Memory B cell (primary cell): ENCODE data around the gene GNAS.

Source experiments
- ATAC-seq: fragments of 150-1000 bp; cut with Tn5 transposase; 2 replicates; pipeline ENCODE4 v1.10.0; 2021; ENCODE audit warnings: low read depth, mild to moderate bottlenecking, moderate library complexity
- DNase-seq, 2 donors: peaks; one replicate each; pipeline ENCODE4 v3.0.0; 2022; ENCODE audit warnings: low spot score in 2 of 2
- H3K27ac Mint-ChIP-seq: one replicate; pipeline ENCODE4 v1.8.0; 2022; ENCODE audit warnings: mild to moderate bottlenecking, moderate library complexity, mixed read lengths
- H3K27me3 Mint-ChIP-seq: one replicate; pipeline ENCODE4 v1.8.0; 2022; ENCODE audit warnings: mixed read lengths
- H3K36me3 Mint-ChIP-seq: one replicate; pipeline ENCODE4 v1.8.0; 2022; ENCODE audit warnings: mild to moderate bottlenecking, mixed read lengths
- H3K4me1 Mint-ChIP-seq: one replicate; pipeline ENCODE4 v1.8.0; 2022; ENCODE audit warnings: mixed read lengths
- H3K4me3 Mint-ChIP-seq: one replicate; pipeline ENCODE4 v1.8.0; 2022; ENCODE audit warnings: mild to moderate bottlenecking, moderate library complexity, mixed read lengths
- H3K9me3 Mint-ChIP-seq: one replicate; pipeline ENCODE4 v1.8.0; 2022; ENCODE audit warnings: mixed read lengths

GNAS gene

GRCh38 chr20:58874469-58874868 is 22.0 kb downstream of the GNAS start:
- H3K36me3 Mint-ChIP-seq, result no peaks in the 10 kb centered on the region
- no peak overlapping the region for H3K27ac Mint-ChIP-seq

GRCh38 chr20:58875111-58875510 is 22.6 kb downstream of the GNAS start:
- Mint-ChIP-seq H3K27ac (no peak overlapping the region), H3K4me1 (peaks cover 4% of the 10 kb centered on the region), H3K9me3 (no peaks in the 10 kb centered on the region), H3K36me3 (no peaks in the 10 kb centered on the region), H3K27me3 (no peaks in the 10 kb centered on the region), H3K4me3 (no peak overlapping the region)
- DNase-seq (no peak), ATAC-seq (no peak)

More at GRCh38 chr20:58874469-58874868, 22.0 kb downstream of the GNAS start:
- Mint-ChIP-seq H3K27me3 (no peaks in the 10 kb centered on the region), H3K4me1 (peaks cover 4% of the 10 kb centered on the region), H3K9me3 (no peaks in the 10 kb centered on the region), H3K4me3 (no peak overlapping the region)
- ATAC-seq, result no peak
- DNase-seq, result no peak

- Mint-ChIP-seq H3K9me3 (no peaks in the 10 kb centered on the region), H3K27me3 (no peaks in the 10 kb centered on the region), H3K36me3 (no peaks in the 10 kb centered on the region), H3K4me3 (no peak overlapping the region), H3K4me1 (peaks cover 2% of the 10 kb centered on the region), H3K27ac (no peak overlapping the region)
- ATAC-seq (no peak), DNase-seq (no peak)
Observed at GRCh38 chr20:58875541-58876134, 23.1 kb downstream of the GNAS start.

- H3K4me3 Mint-ChIP-seq, result no peak overlapping the region
- DNase-seq, result no peak
- H3K4me1 Mint-ChIP-seq, result peaks cover 2% of the 10 kb centered on the region
- no peaks in the 10 kb centered on the region for H3K36me3 Mint-ChIP-seq
- no peaks in the 10 kb centered on the region for H3K9me3 Mint-ChIP-seq
- no peak for ATAC-seq
- H3K27me3 Mint-ChIP-seq, result no peaks in the 10 kb centered on the region
- H3K27ac Mint-ChIP-seq, result no peak overlapping the region
Observed at GRCh38 chr20:58876437-58876836, 23.9 kb downstream of the GNAS start.

GRCh38 chr20:58877050-58877975 is 24.8 kb downstream of the GNAS start:
- ATAC-seq (no peak), DNase-seq (no peak)
- H3K27me3 Mint-ChIP-seq, result no peaks in the 10 kb centered on the region
- H3K36me3 Mint-ChIP-seq, result no peaks in the 10 kb centered on the region
- no peak overlapping the region for H3K27ac Mint-ChIP-seq
- H3K4me3 Mint-ChIP-seq, result no peak overlapping the region
- peaks cover 2% of the 10 kb centered on the region for H3K4me1 Mint-ChIP-seq
- H3K9me3 Mint-ChIP-seq, result no peaks in the 10 kb centered on the region

GRCh38 chr20:58877976-58878360 is 25.5 kb downstream of the GNAS start:
- Mint-ChIP-seq H3K27ac (no peak overlapping the region), H3K4me3 (no peak overlapping the region), H3K36me3 (no peaks in the 10 kb centered on the region), H3K9me3 (no peaks in the 10 kb centered on the region), H3K4me1 (peaks cover 2% of the 10 kb centered on the region), H3K27me3 (no peaks in the 10 kb centered on the region)
- DNase-seq, result no peak
- ATAC-seq, result no peak

GRCh38 chr20:58878399-58878798 is 25.9 kb downstream of the GNAS start:
- peaks cover 2% of the 10 kb centered on the region for H3K4me1 Mint-ChIP-seq
- H3K36me3 Mint-ChIP-seq, result no peaks in the 10 kb centered on the region
- H3K4me3 Mint-ChIP-seq, result no peak overlapping the region
- H3K9me3 Mint-ChIP-seq, result no peaks in the 10 kb centered on the region
- DNase-seq, result no peak
- H3K27ac Mint-ChIP-seq, result no peak overlapping the region
- ATAC-seq, result no peak
- no peaks in the 10 kb centered on the region for H3K27me3 Mint-ChIP-seq

GRCh38 chr20:58880441-58880840 is 27.9 kb downstream of the GNAS start:
- no peaks in the 10 kb centered on the region for H3K27me3 Mint-ChIP-seq
- ATAC-seq, result no peak
- no peak overlapping the region for H3K27ac Mint-ChIP-seq

GRCh38 chr20:58880994-58881752 is 28.7 kb downstream of the GNAS start:
- Mint-ChIP-seq H3K27me3 (no peaks in the 10 kb centered on the region), H3K36me3 (no peaks in the 10 kb centered on the region), H3K27ac (no peak overlapping the region), H3K4me3 (no peak overlapping the region), H3K9me3 (no peaks in the 10 kb centered on the region), H3K4me1 (no peaks in the 10 kb centered on the region)
- DNase-seq, result no peak
- no peak for ATAC-seq

More at GRCh38 chr20:58880441-58880840, 27.9 kb downstream of the GNAS start:
- H3K9me3 Mint-ChIP-seq, result no peaks in the 10 kb centered on the region
- H3K4me1 Mint-ChIP-seq, result no peaks in the 10 kb centered on the region
- DNase-seq, result no peak
- H3K4me3 Mint-ChIP-seq, result no peak overlapping the region
- H3K36me3 Mint-ChIP-seq, result no peaks in the 10 kb centered on the region

- Mint-ChIP-seq H3K4me1 (peaks cover 4% of the 10 kb centered on the region), H3K27me3 (no peaks in the 10 kb centered on the region), H3K36me3 (no peaks in the 10 kb centered on the region), H3K27ac (no peak overlapping the region), H3K4me3 (no peak overlapping the region), H3K9me3 (no peaks in the 10 kb centered on the region)
- ATAC-seq (no peak), DNase-seq (no peak)
Observed at GRCh38 chr20:58882704-58883089, 30.2 kb downstream of the GNAS start.

GRCh38 chr20:58883241-58883691 is 30.8 kb downstream of the GNAS start:
- H3K4me1 Mint-ChIP-seq, result peaks cover 4% of the 10 kb centered on the region
- DNase-seq (no peak), ATAC-seq (no peak)
- no peaks in the 10 kb centered on the region for H3K9me3 Mint-ChIP-seq
- H3K27me3 Mint-ChIP-seq, result no peaks in the 10 kb centered on the region
- no peaks in the 10 kb centered on the region for H3K36me3 Mint-ChIP-seq
- no peak overlapping the region for H3K27ac Mint-ChIP-seq
- no peak overlapping the region for H3K4me3 Mint-ChIP-seq

- no peaks in the 10 kb centered on the region for H3K36me3 Mint-ChIP-seq
- no peak for ATAC-seq
- peaks cover 4% of the 10 kb centered on the region for H3K4me1 Mint-ChIP-seq
- no peaks in the 10 kb centered on the region for H3K27me3 Mint-ChIP-seq
- no peak overlapping the region for H3K4me3 Mint-ChIP-seq
- H3K27ac Mint-ChIP-seq, result no peak overlapping the region
- no peaks in the 10 kb centered on the region for H3K9me3 Mint-ChIP-seq
- no peak for DNase-seq
Observed at GRCh38 chr20:58884966-58885365, 32.5 kb downstream of the GNAS start.

- Mint-ChIP-seq H3K4me3 (no peak overlapping the region), H3K4me1 (peaks cover 4% of the 10 kb centered on the region)
Observed at GRCh38 chr20:58886546-58886945, 34.0 kb downstream of the GNAS start.

GRCh38 chr20:58888103-58888502 is 35.6 kb downstream of the GNAS start:
- Mint-ChIP-seq H3K27ac (peak overlapping the region; percentile 70), H3K36me3 (no peaks in the 10 kb centered on the region), H3K4me1 (peaks cover 6% of the 10 kb centered on the region), H3K9me3 (no peaks in the 10 kb centered on the region), H3K4me3 (peak overlapping the region; percentile 85), H3K27me3 (no peaks in the 10 kb centered on the region)
- no peak for ATAC-seq
- no peak for DNase-seq

More at GRCh38 chr20:58886546-58886945, 34.0 kb downstream of the GNAS start:
- ATAC-seq, result no peak
- Mint-ChIP-seq H3K27me3 (no peaks in the 10 kb centered on the region), H3K9me3 (no peaks in the 10 kb centered on the region), H3K36me3 (no peaks in the 10 kb centered on the region), H3K27ac (peak overlapping the region; percentile 20)
- DNase-seq, result no peak
